ENCODE data around the gene PROB1. TPM values are rescaled to one million over a fixed set of nuclear protein-coding genes. Genes with fewer than 3 reads are reported as not detected.
A peak's percentile ranks its signal among the peaks of the same experiment; 100 is the strongest.

The PROB1 gene
- total and polyA plus RNA-seq, 2 experiments from 2014 or later: 0.55 to 1.6 TPM

GRCh38 chr5:139438707-139439012, 43.8 kb upstream of the PROB1 start:
- H3K9me3 ChIP-seq (ENCODE audit: low read depth): no peaks in the 10 kb centered on the region
- H3K27ac ChIP-seq: no peak overlapping the region
- H3K9me2 ChIP-seq (ENCODE audit: insufficient read depth): no peaks in the 10 kb centered on the region
- no peak for DNase-seq
- peaks cover 8% of the 10 kb centered on the region for H3K4me1 ChIP-seq (ENCODE audit: insufficient read depth)
- H3K4me2 ChIP-seq (ENCODE audit: unreplicated experiment): peak overlapping the region; percentile 84
- peak overlapping the region; percentile 94 for H3K9ac ChIP-seq
- no peaks in the 10 kb centered on the region for H3K36me3 ChIP-seq (ENCODE audit: low read depth)
- H2AFZ ChIP-seq: peak overlapping the region; percentile 99
- no peaks in the 10 kb centered on the region for H4K20me1 ChIP-seq (ENCODE audit: insufficient read depth)
- WGBS, 2 experiments (ENCODE audit: low coverage in 1 of 2, low lambda C conversion rate in 2 of 2, missing lambda C conversion rate in 2 of 2): 34 to 40% methylated on average over 8 of the region's 8 CpGs
- TF ChIP-seq EZH2phosphoT487 (IDR thresholded peaks at IDR 0.05; ENCODE audit: insufficient read depth, low read depth): no peak
- TF ChIP-seq EZH2 (IDR thresholded peaks at IDR 0.05; ENCODE audit: insufficient read depth, poor library complexity, severe bottlenecking): no peak
- no peaks in the 10 kb centered on the region for H3K79me2 ChIP-seq (ENCODE audit: insufficient read depth)
- H3F3A ChIP-seq (ENCODE audit: insufficient read depth): peaks cover 7% of the 10 kb centered on the region; the same call in 1 of the 2 replicates
- in situ Hi-C loops (cut with MboI): no loop called here
- peak overlapping the region; percentile 91 for H3K4me3 ChIP-seq
- H3K27me3 ChIP-seq (replicated peaks; ENCODE audit: insufficient read depth): no peaks in the 10 kb centered on the region

GRCh38 chr5:139435676-139436075, 40.8 kb upstream of the PROB1 start:
- H3K4me2 ChIP-seq (ENCODE audit: unreplicated experiment): no peak overlapping the region
- in situ Hi-C loops (cut with MboI): no loop called here
- no peak for DNase-seq
- 87 to 100% methylated on average over 3 of the region's 3 CpGs for WGBS, 2 experiments (ENCODE audit: low coverage in 1 of 2, low lambda C conversion rate in 2 of 2, missing lambda C conversion rate in 2 of 2)
- no peaks in the 10 kb centered on the region for H3K79me2 ChIP-seq (ENCODE audit: insufficient read depth)
- H2AFZ ChIP-seq: no peak overlapping the region
- no peaks in the 10 kb centered on the region for H4K20me1 ChIP-seq (ENCODE audit: insufficient read depth)
- peaks cover 4% of the 10 kb centered on the region; the same call in 1 of the 2 replicates for H3F3A ChIP-seq (ENCODE audit: insufficient read depth)
- no peak overlapping the region for H3K27ac ChIP-seq
- no peak overlapping the region for H3K4me3 ChIP-seq
- no peaks in the 10 kb centered on the region for H3K36me3 ChIP-seq (ENCODE audit: low read depth)
- H3K9ac ChIP-seq: no peak overlapping the region
- no peak for TF ChIP-seq EZH2 (IDR thresholded peaks at IDR 0.05; ENCODE audit: insufficient read depth, poor library complexity, severe bottlenecking)
- no peak for TF ChIP-seq EZH2phosphoT487 (IDR thresholded peaks at IDR 0.05; ENCODE audit: insufficient read depth, low read depth)
- H3K9me3 ChIP-seq (ENCODE audit: low read depth): no peaks in the 10 kb centered on the region
- H3K4me1 ChIP-seq (ENCODE audit: insufficient read depth): peaks cover 3% of the 10 kb centered on the region; the same call in 1 of the 2 replicates
- H3K27me3 ChIP-seq (replicated peaks; ENCODE audit: insufficient read depth): no peaks in the 10 kb centered on the region
- no peaks in the 10 kb centered on the region for H3K9me2 ChIP-seq (ENCODE audit: insufficient read depth)

GRCh38 chr5:139431706-139432105, 36.8 kb upstream of the PROB1 start:
- H3K4me3 ChIP-seq: no peak overlapping the region
- no peak for DNase-seq
- 0 out of 2 replicates have a peak, but pooled peaks cover 3% of the 10 kb centered on the region for H3K4me1 ChIP-seq (ENCODE audit: insufficient read depth)
- no peaks in the 10 kb centered on the region for H4K20me1 ChIP-seq (ENCODE audit: insufficient read depth)
- H2AFZ ChIP-seq: no peak overlapping the region
- no peak overlapping the region for H3K27ac ChIP-seq
- no peaks in the 10 kb centered on the region for H3K27me3 ChIP-seq (replicated peaks; ENCODE audit: insufficient read depth)
- no peak overlapping the region for H3K9ac ChIP-seq
- TF ChIP-seq EZH2 (IDR thresholded peaks at IDR 0.05; ENCODE audit: insufficient read depth, poor library complexity, severe bottlenecking): no peak
- TF ChIP-seq EZH2phosphoT487 (IDR thresholded peaks at IDR 0.05; ENCODE audit: insufficient read depth, low read depth): no peak
- H3K9me2 ChIP-seq (ENCODE audit: insufficient read depth): no peaks in the 10 kb centered on the region
- H3K79me2 ChIP-seq (ENCODE audit: insufficient read depth): no peaks in the 10 kb centered on the region
- WGBS, 2 experiments (ENCODE audit: low coverage in 1 of 2, low lambda C conversion rate in 2 of 2, missing lambda C conversion rate in 2 of 2): 90 to 97% methylated on average over 1 of the region's 1 CpG
- H3K36me3 ChIP-seq (ENCODE audit: low read depth): no peaks in the 10 kb centered on the region
- H3K4me2 ChIP-seq (ENCODE audit: unreplicated experiment): no peak overlapping the region
- H3F3A ChIP-seq (ENCODE audit: insufficient read depth): 0 out of 2 replicates have a peak, but pooled peaks cover 5% of the 10 kb centered on the region
- in situ Hi-C loops (cut with MboI): no loop called here
- no peaks in the 10 kb centered on the region for H3K9me3 ChIP-seq (ENCODE audit: low read depth)

GRCh38 chr5:139430015-139430414, 35.1 kb upstream of the PROB1 start:
- DNase-seq: no peak
- Histone ChIP-seq H3K4me2 (ENCODE audit: unreplicated experiment) (no peak overlapping the region), H3K4me3 (no peak overlapping the region), H3K79me2 (ENCODE audit: insufficient read depth) (no peaks in the 10 kb centered on the region), H3F3A (ENCODE audit: insufficient read depth) (0 out of 2 replicates have a peak, but pooled peaks cover 5% of the 10 kb centered on the region), H3K9me2 (ENCODE audit: insufficient read depth) (no peaks in the 10 kb centered on the region), H3K9ac (no peak overlapping the region), H2AFZ (no peak overlapping the region), H4K20me1 (ENCODE audit: insufficient read depth) (no peaks in the 10 kb centered on the region), H3K27me3 (replicated peaks; ENCODE audit: insufficient read depth) (no peaks in the 10 kb centered on the region), H3K4me1 (ENCODE audit: insufficient read depth) (0 out of 2 replicates have a peak, but pooled peaks cover 4% of the 10 kb centered on the region), H3K27ac (no peak overlapping the region), H3K36me3 (ENCODE audit: low read depth) (no peaks in the 10 kb centered on the region), H3K9me3 (ENCODE audit: low read depth) (no peaks in the 10 kb centered on the region)
- TF ChIP-seq EZH2 (IDR thresholded peaks at IDR 0.05; ENCODE audit: insufficient read depth, poor library complexity, severe bottlenecking): no peak
- TF ChIP-seq EZH2phosphoT487 (IDR thresholded peaks at IDR 0.05; ENCODE audit: insufficient read depth, low read depth): no peak
- in situ Hi-C loops (cut with MboI): no loop called here
- WGBS, 2 experiments (ENCODE audit: low coverage in 1 of 2, low lambda C conversion rate in 2 of 2, missing lambda C conversion rate in 2 of 2): 78 to 84% methylated on average over 2 of the region's 2 CpGs
